ENCODE results near the gene MARCKSL1. TPM values are rescaled to one million over a fixed set of nuclear protein-coding genes. Genes with fewer than 3 reads are reported as not detected.
"Not testable (repeated sequence)": the region's sequence is repeated elsewhere in the genome, so short reads cannot be mapped to it uniquely, and the experiment has no call there.

Gene MARCKSL1
- total RNA-seq, 1 experiment from 2014 or later, result 67.1 TPM

GRCh38 chr1:32307324-32307723 is 28.7 kb downstream of the MARCKSL1 start:
- H3K27me3 ChIP-seq (replicated peaks), result no peaks in the 10 kb centered on the region
- H3K9me3 ChIP-seq (replicated peaks), result 0 out of 2 replicates have a peak, but pooled peaks cover 2% of the 10 kb centered on the region
- H3K4me3 ChIP-seq, result no peak overlapping the region
- peaks cover 76% of the 10 kb centered on the region for H3K36me3 ChIP-seq
- no peak for DNase-seq (ENCODE audit: low read depth in 1 of 2, low spot score in 2 of 2)
- peaks cover 8% of the 10 kb centered on the region for H3K4me1 ChIP-seq (replicated peaks)
- no peak overlapping the region for H3K27ac ChIP-seq

- DNase-seq (ENCODE audit: low read depth in 1 of 2, low spot score in 2 of 2), result no peak
- Histone ChIP-seq H3K4me3 (no peak overlapping the region), H3K27me3 (replicated peaks) (no peaks in the 10 kb centered on the region), H3K4me1 (replicated peaks) (peaks cover 8% of the 10 kb centered on the region), H3K36me3 (peaks cover 76% of the 10 kb centered on the region), H3K27ac (no peak overlapping the region), H3K9me3 (replicated peaks) (0 out of 2 replicates have a peak, but pooled peaks cover 2% of the 10 kb centered on the region)
Observed at GRCh38 chr1:32305310-32305709, 30.7 kb downstream of the MARCKSL1 start.

- no peaks in the 10 kb centered on the region; the same call in 1 of the 2 replicates for H3K4me1 ChIP-seq (replicated peaks)
- H3K4me3 ChIP-seq, result no peak overlapping the region
- no peaks in the 10 kb centered on the region for H3K9me3 ChIP-seq (replicated peaks)
- no peaks in the 10 kb centered on the region for H3K27me3 ChIP-seq (replicated peaks)
- peaks cover 74% of the 10 kb centered on the region for H3K36me3 ChIP-seq
- H3K27ac ChIP-seq, result no peak overlapping the region
- no peak for DNase-seq (ENCODE audit: low read depth in 1 of 2, low spot score in 2 of 2)
Observed at GRCh38 chr1:32303997-32304622, 31.9 kb downstream of the MARCKSL1 start.

- H3K27me3 ChIP-seq (replicated peaks), result no peaks in the 10 kb centered on the region
- no peak for DNase-seq (ENCODE audit: low read depth in 1 of 2, low spot score in 2 of 2)
- peaks cover 75% of the 10 kb centered on the region for H3K36me3 ChIP-seq
- H3K4me1 ChIP-seq (replicated peaks), result no peaks in the 10 kb centered on the region
- H3K4me3 ChIP-seq, result no peak overlapping the region
- H3K27ac ChIP-seq, result no peak overlapping the region
- no peaks in the 10 kb centered on the region for H3K9me3 ChIP-seq (replicated peaks)
Observed at GRCh38 chr1:32303358-32303757, 32.7 kb downstream of the MARCKSL1 start.

GRCh38 chr1:32299327-32299726 is 36.7 kb downstream of the MARCKSL1 start:
- Histone ChIP-seq H3K9me3 (replicated peaks) (no peaks in the 10 kb centered on the region), H3K4me3 (no peak overlapping the region), H3K27ac (no peak overlapping the region), H3K4me1 (replicated peaks) (no peaks in the 10 kb centered on the region), H3K36me3 (peaks cover 55% of the 10 kb centered on the region), H3K27me3 (replicated peaks) (no peaks in the 10 kb centered on the region)
- DNase-seq (ENCODE audit: low read depth in 1 of 2, low spot score in 2 of 2), result no peak

GRCh38 chr1:32298211-32298610 is 37.8 kb downstream of the MARCKSL1 start:
- H3K36me3 ChIP-seq, result peaks cover 54% of the 10 kb centered on the region
- H3K27ac ChIP-seq; DNase-seq (ENCODE audit: low read depth in 1 of 2, low spot score in 2 of 2); H3K27me3 ChIP-seq (replicated peaks); H3K4me1 ChIP-seq (replicated peaks); H3K4me3 ChIP-seq; H3K9me3 ChIP-seq (replicated peaks): not testable (repeated sequence)

GRCh38 chr1:32291708-32292538 is 44.1 kb downstream of the MARCKSL1 start, which contains the start of gene HDAC1:
HDAC1 (plus strand) TSS chr1:32292083; CDS start chr1:32292170, 87 bp downstream.
- Histone ChIP-seq H3K27me3 (replicated peaks) (no peaks in the 10 kb centered on the region), H3K4me1 (replicated peaks) (peaks cover 17% of the 10 kb centered on the region), H3K27ac (peak within 1 kb of the TSS; percentile 67), H3K4me3 (peak within 1 kb of the TSS; percentile 85), H3K36me3 (peaks cover 28% of the 10 kb centered on the region), H3K9me3 (replicated peaks) (no peaks in the 10 kb centered on the region)
- DNase-seq (ENCODE audit: low read depth in 1 of 2, low spot score in 2 of 2), result peak; percentile 98 to 99

GRCh38 chr1:32291145-32291707 is 44.8 kb downstream of the MARCKSL1 start:
- Histone ChIP-seq H3K36me3 (peaks cover 28% of the 10 kb centered on the region), H3K4me3 (peak overlapping the region; percentile 85), H3K27me3 (replicated peaks) (no peaks in the 10 kb centered on the region), H3K9me3 (replicated peaks) (no peaks in the 10 kb centered on the region), H3K27ac (peak overlapping the region; percentile 67), H3K4me1 (replicated peaks) (peaks cover 17% of the 10 kb centered on the region)
- peak; percentile 51 to 55 for DNase-seq (ENCODE audit: low read depth in 1 of 2, low spot score in 2 of 2)

GRCh38 chr1:32289256-32289655 is 46.8 kb downstream of the MARCKSL1 start:
- DNase-seq (ENCODE audit: low read depth in 1 of 2, low spot score in 2 of 2), result no peak
- Histone ChIP-seq H3K4me1 (replicated peaks) (peaks cover 17% of the 10 kb centered on the region), H3K27ac (no peak overlapping the region), H3K4me3 (no peak overlapping the region), H3K9me3 (replicated peaks) (no peaks in the 10 kb centered on the region), H3K36me3 (peaks cover 19% of the 10 kb centered on the region), H3K27me3 (replicated peaks) (no peaks in the 10 kb centered on the region)

- no peaks in the 10 kb centered on the region for H3K27me3 ChIP-seq (replicated peaks)
- H3K4me3 ChIP-seq, result no peak overlapping the region
- no peak for DNase-seq (ENCODE audit: low read depth in 1 of 2, low spot score in 2 of 2)
- no peaks in the 10 kb centered on the region for H3K36me3 ChIP-seq
- H3K4me1 ChIP-seq (replicated peaks), result peaks cover 11% of the 10 kb centered on the region
- H3K27ac ChIP-seq, result no peak overlapping the region
- H3K9me3 ChIP-seq (replicated peaks), result no peaks in the 10 kb centered on the region
Observed at GRCh38 chr1:32286763-32287162, 49.3 kb downstream of the MARCKSL1 start.

- no peak overlapping the region for H3K4me3 ChIP-seq
- H3K4me1 ChIP-seq (replicated peaks), result peaks cover under 1% of the 10 kb centered on the region
- no peak overlapping the region for H3K27ac ChIP-seq
- DNase-seq (ENCODE audit: low read depth in 1 of 2, low spot score in 2 of 2), result no peak
- H3K27me3 ChIP-seq (replicated peaks), result no peaks in the 10 kb centered on the region
- no peaks in the 10 kb centered on the region for H3K9me3 ChIP-seq (replicated peaks)
- no peaks in the 10 kb centered on the region for H3K36me3 ChIP-seq
Observed at GRCh38 chr1:32285658-32286057, 50.4 kb downstream of the MARCKSL1 start.

- H3K27ac ChIP-seq; H3K27me3 ChIP-seq (replicated peaks); H3K36me3 ChIP-seq; H3K9me3 ChIP-seq (replicated peaks); DNase-seq (ENCODE audit: low read depth in 1 of 2, low spot score in 2 of 2); H3K4me1 ChIP-seq (replicated peaks); H3K4me3 ChIP-seq: not testable (repeated sequence)
Observed at GRCh38 chr1:32284777-32285176, 51.3 kb downstream of the MARCKSL1 start.
